ENCODE measurements around the gene SLC16A13.

DNA sequence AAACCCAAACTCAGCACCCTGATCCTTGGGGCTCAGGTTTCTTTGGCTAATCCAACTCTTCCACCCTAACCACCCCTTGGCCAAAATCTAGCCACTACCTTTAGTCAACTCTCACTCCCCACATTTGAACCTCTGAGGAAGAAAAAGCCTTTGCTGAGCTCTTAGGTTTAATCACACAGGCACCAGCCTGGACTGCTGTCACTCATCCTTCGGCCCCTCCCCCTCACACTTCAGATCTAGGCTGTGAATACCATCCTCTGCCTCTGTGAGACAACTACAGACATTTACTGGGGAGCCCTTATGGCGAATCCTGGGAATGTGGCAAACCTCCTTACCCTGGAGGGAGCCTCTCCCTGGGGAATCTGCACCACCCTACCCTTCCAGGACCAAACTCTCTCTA lies 28.7 kb upstream of the SLC16A13 start:
- TF ChIP-seq POLR2A (IDR thresholded peaks at IDR 0.05; ENCODE audit: low read length): no peak
- no peak for TF ChIP-seq GATA1 (IDR thresholded peaks at IDR 0.05; ENCODE audit: low read depth, low read length)
